ENCODE data around the gene FAM174C.

DNA sequence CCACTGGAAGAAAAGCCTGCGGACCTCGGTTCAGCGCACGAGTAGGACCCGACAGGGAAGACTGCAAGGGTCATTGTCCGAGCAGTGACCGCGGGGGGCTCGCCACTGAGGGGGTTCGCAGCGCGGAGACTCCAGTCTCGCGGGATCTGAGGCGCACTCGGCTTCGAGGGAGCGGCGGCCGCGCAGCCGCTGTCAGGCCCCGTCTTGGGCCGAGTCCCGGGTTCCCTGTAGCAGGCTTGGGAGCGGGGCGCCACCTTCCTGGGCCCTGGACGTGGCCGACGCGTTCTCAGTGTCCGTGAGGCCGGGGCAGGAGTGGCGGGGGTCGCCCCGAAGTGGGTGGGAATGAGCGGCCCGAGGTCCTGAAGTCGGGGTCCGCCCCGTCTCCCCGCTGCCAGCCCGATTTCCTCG lies 474 bp upstream of the FAM174C start:
- TF ChIP-seq KLF8 (tag by site-specific recombination; IDR thresholded peaks at IDR 0.05): peak; percentile 91; the same call in 1 of the 2 replicates
- TF ChIP-seq, protein P1, sequence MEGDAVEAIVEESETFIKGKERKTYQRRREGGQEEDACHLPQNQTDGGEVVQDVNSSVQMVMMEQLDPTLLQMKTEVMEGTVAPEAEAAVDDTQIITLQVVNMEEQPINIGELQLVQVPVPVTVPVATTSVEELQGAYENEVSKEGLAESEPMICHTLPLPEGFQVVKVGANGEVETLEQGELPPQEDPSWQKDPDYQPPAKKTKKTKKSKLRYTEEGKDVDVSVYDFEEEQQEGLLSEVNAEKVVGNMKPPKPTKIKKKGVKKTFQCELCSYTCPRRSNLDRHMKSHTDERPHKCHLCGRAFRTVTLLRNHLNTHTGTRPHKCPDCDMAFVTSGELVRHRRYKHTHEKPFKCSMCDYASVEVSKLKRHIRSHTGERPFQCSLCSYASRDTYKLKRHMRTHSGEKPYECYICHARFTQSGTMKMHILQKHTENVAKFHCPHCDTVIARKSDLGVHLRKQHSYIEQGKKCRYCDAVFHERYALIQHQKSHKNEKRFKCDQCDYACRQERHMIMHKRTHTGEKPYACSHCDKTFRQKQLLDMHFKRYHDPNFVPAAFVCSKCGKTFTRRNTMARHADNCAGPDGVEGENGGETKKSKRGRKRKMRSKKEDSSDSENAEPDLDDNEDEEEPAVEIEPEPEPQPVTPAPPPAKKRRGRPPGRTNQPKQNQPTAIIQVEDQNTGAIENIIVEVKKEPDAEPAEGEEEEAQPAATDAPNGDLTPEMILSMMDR (tag by site-specific recombination; IDR thresholded peaks at IDR 0.05): peak; percentile 48
- TF ChIP-seq ZNF121 (tag by site-specific recombination; IDR thresholded peaks at IDR 0.05): peak; percentile 68
- TF ChIP-seq, protein P2, sequence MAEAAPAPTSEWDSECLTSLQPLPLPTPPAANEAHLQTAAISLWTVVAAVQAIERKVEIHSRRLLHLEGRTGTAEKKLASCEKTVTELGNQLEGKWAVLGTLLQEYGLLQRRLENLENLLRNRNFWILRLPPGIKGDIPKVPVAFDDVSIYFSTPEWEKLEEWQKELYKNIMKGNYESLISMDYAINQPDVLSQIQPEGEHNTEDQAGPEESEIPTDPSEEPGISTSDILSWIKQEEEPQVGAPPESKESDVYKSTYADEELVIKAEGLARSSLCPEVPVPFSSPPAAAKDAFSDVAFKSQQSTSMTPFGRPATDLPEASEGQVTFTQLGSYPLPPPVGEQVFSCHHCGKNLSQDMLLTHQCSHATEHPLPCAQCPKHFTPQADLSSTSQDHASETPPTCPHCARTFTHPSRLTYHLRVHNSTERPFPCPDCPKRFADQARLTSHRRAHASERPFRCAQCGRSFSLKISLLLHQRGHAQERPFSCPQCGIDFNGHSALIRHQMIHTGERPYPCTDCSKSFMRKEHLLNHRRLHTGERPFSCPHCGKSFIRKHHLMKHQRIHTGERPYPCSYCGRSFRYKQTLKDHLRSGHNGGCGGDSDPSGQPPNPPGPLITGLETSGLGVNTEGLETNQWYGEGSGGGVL (tag by site-specific recombination; IDR thresholded peaks at IDR 0.05): peak; percentile 52
- TF ChIP-seq, protein P3, sequence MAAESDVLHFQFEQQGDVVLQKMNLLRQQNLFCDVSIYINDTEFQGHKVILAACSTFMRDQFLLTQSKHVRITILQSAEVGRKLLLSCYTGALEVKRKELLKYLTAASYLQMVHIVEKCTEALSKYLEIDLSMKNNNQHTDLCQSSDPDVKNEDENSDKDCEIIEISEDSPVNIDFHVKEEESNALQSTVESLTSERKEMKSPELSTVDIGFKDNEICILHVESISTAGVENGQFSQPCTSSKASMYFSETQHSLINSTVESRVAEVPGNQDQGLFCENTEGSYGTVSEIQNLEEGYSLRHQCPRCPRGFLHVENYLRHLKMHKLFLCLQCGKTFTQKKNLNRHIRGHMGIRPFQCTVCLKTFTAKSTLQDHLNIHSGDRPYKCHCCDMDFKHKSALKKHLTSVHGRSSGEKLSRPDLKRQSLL (tag by site-specific recombination; IDR thresholded peaks at IDR 0.05): 0 out of 2 replicates have a peak, but pooled peaks have one; percentile 13
- TF ChIP-seq ZNF169 (tag by site-specific recombination; IDR thresholded peaks at IDR 0.05): no peak
- TF ChIP-seq, protein P4, sequence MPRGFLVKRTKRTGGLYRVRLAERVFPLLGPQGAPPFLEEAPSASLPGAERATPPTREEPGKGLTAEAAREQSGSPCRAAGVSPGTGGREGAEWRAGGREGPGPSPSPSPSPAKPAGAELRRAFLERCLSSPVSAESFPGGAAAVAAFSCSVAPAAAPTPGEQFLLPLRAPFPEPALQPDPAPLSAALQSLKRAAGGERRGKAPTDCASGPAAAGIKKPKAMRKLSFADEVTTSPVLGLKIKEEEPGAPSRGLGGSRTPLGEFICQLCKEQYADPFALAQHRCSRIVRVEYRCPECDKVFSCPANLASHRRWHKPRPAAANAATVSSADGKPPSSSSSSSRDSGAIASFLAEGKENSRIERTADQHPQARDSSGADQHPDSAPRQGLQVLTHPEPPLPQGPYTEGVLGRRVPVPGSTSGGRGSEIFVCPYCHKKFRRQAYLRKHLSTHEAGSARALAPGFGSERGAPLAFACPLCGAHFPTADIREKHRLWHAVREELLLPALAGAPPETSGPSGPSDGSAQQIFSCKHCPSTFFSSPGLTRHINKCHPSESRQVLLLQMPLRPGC (tag by site-specific recombination; IDR thresholded peaks at IDR 0.05): no peak
- TF ChIP-seq BCL11A (tag by site-specific recombination; IDR thresholded peaks at IDR 0.05; ENCODE audit: low read depth): peak; percentile 82; the same call in 1 of the 2 replicates
- TF ChIP-seq ZNF670 (tag by site-specific recombination; IDR thresholded peaks at IDR 0.05; ENCODE audit: low read depth): no peak
- TF ChIP-seq, protein P5, sequence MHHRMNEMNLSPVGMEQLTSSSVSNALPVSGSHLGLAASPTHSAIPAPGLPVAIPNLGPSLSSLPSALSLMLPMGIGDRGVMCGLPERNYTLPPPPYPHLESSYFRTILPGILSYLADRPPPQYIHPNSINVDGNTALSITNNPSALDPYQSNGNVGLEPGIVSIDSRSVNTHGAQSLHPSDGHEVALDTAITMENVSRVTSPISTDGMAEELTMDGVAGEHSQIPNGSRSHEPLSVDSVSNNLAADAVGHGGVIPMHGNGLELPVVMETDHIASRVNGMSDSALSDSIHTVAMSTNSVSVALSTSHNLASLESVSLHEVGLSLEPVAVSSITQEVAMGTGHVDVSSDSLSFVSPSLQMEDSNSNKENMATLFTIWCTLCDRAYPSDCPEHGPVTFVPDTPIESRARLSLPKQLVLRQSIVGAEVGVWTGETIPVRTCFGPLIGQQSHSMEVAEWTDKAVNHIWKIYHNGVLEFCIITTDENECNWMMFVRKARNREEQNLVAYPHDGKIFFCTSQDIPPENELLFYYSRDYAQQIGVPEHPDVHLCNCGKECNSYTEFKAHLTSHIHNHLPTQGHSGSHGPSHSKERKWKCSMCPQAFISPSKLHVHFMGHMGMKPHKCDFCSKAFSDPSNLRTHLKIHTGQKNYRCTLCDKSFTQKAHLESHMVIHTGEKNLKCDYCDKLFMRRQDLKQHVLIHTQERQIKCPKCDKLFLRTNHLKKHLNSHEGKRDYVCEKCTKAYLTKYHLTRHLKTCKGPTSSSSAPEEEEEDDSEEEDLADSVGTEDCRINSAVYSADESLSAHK (tag by site-specific recombination; IDR thresholded peaks at IDR 0.05): peak; percentile 14; the same call in 1 of the 2 replicates
- TF ChIP-seq ZSCAN30 (tag by site-specific recombination; IDR thresholded peaks at IDR 0.05): no peak
- TF ChIP-seq, protein P6, sequence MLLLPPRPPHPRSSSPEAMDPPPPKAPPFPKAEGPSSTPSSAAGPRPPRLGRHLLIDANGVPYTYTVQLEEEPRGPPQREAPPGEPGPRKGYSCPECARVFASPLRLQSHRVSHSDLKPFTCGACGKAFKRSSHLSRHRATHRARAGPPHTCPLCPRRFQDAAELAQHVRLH (tag by site-specific recombination; IDR thresholded peaks at IDR 0.05): 0 out of 2 replicates have a peak, but pooled peaks have one; percentile 20
- TF ChIP-seq YY1 (tag by site-specific recombination; IDR thresholded peaks at IDR 0.05): no peak; the same call in none of the 2 replicates
- peak; percentile 33; the same call in 1 of the 2 replicates for TF ChIP-seq SP2 (tag by site-specific recombination; IDR thresholded peaks at IDR 0.05)
